ENCODE measurements around the gene EPG5. TPM values are rescaled to one million over a fixed set of nuclear protein-coding genes. Genes with fewer than 3 reads are reported as not detected.
"Not testable (repeated sequence)": the region's sequence is repeated elsewhere in the genome, so short reads cannot be mapped to it uniquely, and the experiment has no call there.

EPG5 gene
- total and polyA plus RNA-seq, 3 experiments from 2014 or later: 4.0 to 18.1 (median 17.7) TPM

DNA sequence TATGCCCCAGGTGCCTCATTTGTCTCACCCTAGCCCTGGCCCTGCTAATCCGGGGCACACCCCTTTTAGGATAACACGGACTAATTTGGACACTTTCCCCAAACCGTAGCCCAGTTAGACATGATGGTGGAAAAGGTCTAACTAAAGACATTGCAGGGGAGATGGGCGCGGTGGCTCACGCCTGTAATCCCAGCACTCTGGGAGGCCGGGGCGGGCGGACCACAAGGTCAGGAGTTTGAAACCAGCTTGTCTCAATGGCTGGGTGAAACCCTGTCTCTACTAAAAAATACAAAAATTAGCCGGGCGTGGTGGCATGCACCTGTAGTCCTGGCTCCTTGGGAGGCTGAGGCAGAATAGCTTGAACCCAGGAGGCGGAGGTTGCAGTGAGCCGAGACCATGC is 118.5 kb downstream of the EPG5 start:
- H3K4me3 ChIP-seq (ENCODE audit: low read length); DNase-seq; H3K4me1 Mint-ChIP-seq; H3K36me3 ChIP-seq (ENCODE audit: insufficient read depth, low read length); H3K27ac ChIP-seq (ENCODE audit: low read depth, low read length); H3K27me3 ChIP-seq (ENCODE audit: insufficient read depth, low read length, poor library complexity, severe bottlenecking); POLR2A ChIA-PET; H3K9me3 Mint-ChIP-seq; H3K4me1 ChIP-seq (ENCODE audit: insufficient read depth, low read length); H3K27me3 Mint-ChIP-seq; H3K9me3 ChIP-seq (ENCODE audit: low read length); CTCF ChIA-PET: not testable (repeated sequence)
- H3K36me3 Mint-ChIP-seq: peaks cover 0 to 43% (median 23%) of the 10 kb centered on the region in 3 donors
- peak overlapping the region in 1 of 7 donors; percentile 30 for H3K4me3 Mint-ChIP-seq
- H3K27ac Mint-ChIP-seq: peak overlapping the region in 1 of 8 donors; percentile 41

DNA sequence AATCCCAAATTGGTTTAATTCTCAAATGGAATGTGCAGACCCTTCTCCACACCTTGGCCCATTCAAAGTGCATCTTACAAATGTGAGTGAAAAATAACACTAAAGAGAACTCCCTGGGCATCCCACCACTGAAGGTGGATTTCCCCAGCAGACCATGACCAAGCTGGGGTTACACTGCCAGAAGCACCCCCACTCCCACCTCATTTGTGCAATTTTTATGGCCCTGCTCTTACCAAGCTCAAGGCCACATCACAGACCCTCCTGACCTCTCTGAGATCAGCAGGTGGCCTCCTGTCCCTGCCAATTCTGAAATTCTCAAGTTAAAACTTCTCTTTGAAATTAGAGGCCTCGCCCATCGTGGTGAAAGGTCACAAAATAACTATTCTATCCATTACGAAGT is 120.0 kb downstream of the EPG5 start:
- H3K4me3 Mint-ChIP-seq: no peak overlapping the region
- CTCF ChIA-PET: interaction anchor here (0.9 kb wide), 1 partner anchor 181 kb away, joined by 3 read pairs; no protein-coding TSS in a partner anchor
- peak overlapping the region in 5 of 8 donors; percentile 18 to 74 (median 56) for H3K27ac Mint-ChIP-seq
- Histone ChIP-seq H3K4me3 (ENCODE audit: low read length) (no peak overlapping the region), H3K27ac (ENCODE audit: low read depth, low read length) (no peak overlapping the region), H3K4me1 (ENCODE audit: insufficient read depth, low read length) (no peaks in the 10 kb centered on the region), H3K36me3 (ENCODE audit: insufficient read depth, low read length) (no peaks in the 10 kb centered on the region), H3K27me3 (ENCODE audit: insufficient read depth, low read length, poor library complexity, severe bottlenecking) (no peaks in the 10 kb centered on the region), H3K9me3 (ENCODE audit: low read length) (no peaks in the 10 kb centered on the region)
- peaks cover 0 to 4% (median 3%) of the 10 kb centered on the region in 3 donors for H3K4me1 Mint-ChIP-seq
- H3K9me3 Mint-ChIP-seq: no peaks in the 10 kb centered on the region
- peaks cover 0 to 28% (median 17%) of the 10 kb centered on the region in 3 donors for H3K36me3 Mint-ChIP-seq
- POLR2A ChIA-PET: no interaction called here
- no peak for DNase-seq
- H3K27me3 Mint-ChIP-seq: no peaks in the 10 kb centered on the region

DNA sequence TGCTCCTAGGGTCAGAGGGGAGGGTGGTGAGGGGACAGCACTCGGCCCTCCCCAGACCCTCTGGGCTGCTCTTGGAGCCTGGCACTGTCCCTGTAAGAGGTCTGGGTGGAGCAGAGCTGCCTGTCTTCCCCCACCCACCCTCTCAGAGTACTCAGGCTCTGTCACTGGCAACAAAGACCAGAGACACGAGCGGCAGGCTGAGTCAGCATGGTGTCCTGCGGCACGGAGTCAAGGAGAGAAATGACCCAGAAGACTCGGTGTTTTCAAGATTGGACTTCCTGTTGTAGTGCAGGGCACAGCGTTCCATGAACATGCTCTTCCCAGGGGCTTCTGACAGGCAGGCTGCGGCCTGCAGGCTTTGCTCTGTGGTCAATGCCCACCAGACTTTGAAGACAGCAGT is 121.7 kb downstream of the EPG5 start:
- no peak overlapping the region for H3K27ac ChIP-seq (ENCODE audit: low read depth, low read length)
- no peaks in the 10 kb centered on the region for H3K4me1 ChIP-seq (ENCODE audit: insufficient read depth, low read length)
- H3K27me3 ChIP-seq (ENCODE audit: insufficient read depth, low read length, poor library complexity, severe bottlenecking): no peaks in the 10 kb centered on the region
- H3K4me3 ChIP-seq (ENCODE audit: low read length): no peak overlapping the region
- H3K36me3 ChIP-seq (ENCODE audit: insufficient read depth, low read length): no peaks in the 10 kb centered on the region
- H3K27ac Mint-ChIP-seq: peak overlapping the region in 1 of 8 donors; percentile 44
- no peaks in the 10 kb centered on the region for H3K9me3 ChIP-seq (ENCODE audit: low read length)
- H3K27me3 Mint-ChIP-seq: peaks cover 0 to 2% of the 10 kb centered on the region in 2 donors
- CTCF ChIA-PET: no interaction called here
- H3K4me1 Mint-ChIP-seq: peaks cover 0 to 4% (median 3%) of the 10 kb centered on the region in 3 donors
- H3K4me3 Mint-ChIP-seq: no peak overlapping the region
- POLR2A ChIA-PET: no interaction called here
- DNase-seq: no peak
- H3K9me3 Mint-ChIP-seq: no peaks in the 10 kb centered on the region
- H3K36me3 Mint-ChIP-seq: peaks cover 0 to 12% (median 7%) of the 10 kb centered on the region in 3 donors

DNA sequence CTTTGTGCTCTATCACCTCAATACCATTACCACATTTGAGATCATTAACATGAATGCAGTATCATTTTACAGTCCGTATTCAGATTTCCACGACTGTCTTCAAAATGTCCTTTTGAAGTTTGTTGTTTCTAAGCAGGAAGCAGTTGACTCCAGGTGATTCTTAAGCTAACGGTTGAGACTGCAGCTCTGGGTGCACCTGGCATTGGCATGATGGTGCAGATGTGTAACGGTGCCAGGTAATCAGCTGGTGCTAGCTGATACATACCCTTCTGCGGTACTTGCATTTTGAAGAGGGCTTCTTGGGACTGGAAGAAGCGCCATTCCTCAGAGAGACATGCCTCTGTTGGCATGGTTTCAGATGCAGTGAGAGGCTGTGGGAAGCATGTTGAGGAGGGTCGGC is 122.2 kb downstream of the EPG5 start:
- Mint-ChIP-seq H3K4me3 (peak overlapping the region in 1 of 7 donors; percentile 19), H3K4me1 (peaks cover 0 to 3% (median 2%) of the 10 kb centered on the region in 3 donors), H3K9me3 (no peaks in the 10 kb centered on the region), H3K27ac (peak overlapping the region in 1 of 8 donors; percentile 25), H3K36me3 (peaks cover 0 to 7% (median 5%) of the 10 kb centered on the region in 3 donors), H3K27me3 (peaks cover 0 to 3% of the 10 kb centered on the region in 2 donors)
- no peaks in the 10 kb centered on the region for H3K27me3 ChIP-seq (ENCODE audit: insufficient read depth, low read length, poor library complexity, severe bottlenecking)
- H3K36me3 ChIP-seq (ENCODE audit: insufficient read depth, low read length): no peaks in the 10 kb centered on the region
- no peak for DNase-seq
- H3K27ac ChIP-seq (ENCODE audit: low read depth, low read length): no peak overlapping the region
- POLR2A ChIA-PET: interaction anchor here (0.6 kb wide), 1 partner anchor 102 kb away, joined by 3 read pairs; no protein-coding TSS in a partner anchor
- no peaks in the 10 kb centered on the region for H3K4me1 ChIP-seq (ENCODE audit: insufficient read depth, low read length)
- H3K9me3 ChIP-seq (ENCODE audit: low read length): no peaks in the 10 kb centered on the region
- H3K4me3 ChIP-seq (ENCODE audit: low read length): no peak overlapping the region
- CTCF ChIA-PET: interaction anchor here (0.8 kb wide), 1 partner anchor 35 kb away, joined by 4 read pairs; no protein-coding TSS in a partner anchor

DNA sequence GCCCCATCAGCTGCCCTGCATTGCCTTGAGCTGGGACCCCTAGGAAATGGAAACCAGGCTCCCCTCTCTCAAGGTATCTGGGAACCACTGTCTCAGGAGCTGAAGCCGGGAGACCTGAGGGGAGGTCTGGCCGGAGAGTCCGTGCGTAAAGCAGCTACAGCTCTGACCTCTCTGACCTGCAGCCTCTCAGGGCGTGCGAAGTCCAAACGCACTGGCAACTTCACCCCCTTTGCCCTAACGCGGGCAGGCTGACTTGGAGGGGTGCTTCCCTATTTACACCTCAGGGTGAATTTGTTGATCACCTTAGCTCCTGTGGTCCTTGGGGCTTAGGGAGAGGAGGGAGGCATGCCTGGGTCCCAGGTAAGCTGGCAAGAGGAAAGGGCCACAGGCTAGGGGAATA is 124.1 kb downstream of the EPG5 start:
- Mint-ChIP-seq H3K27ac (peak overlapping the region in 1 of 8 donors; percentile 39), H3K4me1 (peaks cover 5 to 16% (median 12%) of the 10 kb centered on the region in 3 donors), H3K36me3 (peaks cover 0 to 2% (median 0%) of the 10 kb centered on the region in 3 donors), H3K4me3 (no peak overlapping the region), H3K27me3 (peaks cover 16% of the 10 kb centered on the region in 2 donors), H3K9me3 (no peaks in the 10 kb centered on the region)
- H3K27ac ChIP-seq (ENCODE audit: low read depth, low read length): no peak overlapping the region
- H3K4me3 ChIP-seq (ENCODE audit: low read length): no peak overlapping the region
- POLR2A ChIA-PET: no interaction called here
- H3K27me3 ChIP-seq (ENCODE audit: insufficient read depth, low read length, poor library complexity, severe bottlenecking): peaks cover 5% of the 10 kb centered on the region
- no peaks in the 10 kb centered on the region for H3K9me3 ChIP-seq (ENCODE audit: low read length)
- CTCF ChIA-PET: no interaction called here
- H3K4me1 ChIP-seq (ENCODE audit: insufficient read depth, low read length): peaks cover 5% of the 10 kb centered on the region
- DNase-seq: no peak
- no peaks in the 10 kb centered on the region for H3K36me3 ChIP-seq (ENCODE audit: insufficient read depth, low read length)

DNA sequence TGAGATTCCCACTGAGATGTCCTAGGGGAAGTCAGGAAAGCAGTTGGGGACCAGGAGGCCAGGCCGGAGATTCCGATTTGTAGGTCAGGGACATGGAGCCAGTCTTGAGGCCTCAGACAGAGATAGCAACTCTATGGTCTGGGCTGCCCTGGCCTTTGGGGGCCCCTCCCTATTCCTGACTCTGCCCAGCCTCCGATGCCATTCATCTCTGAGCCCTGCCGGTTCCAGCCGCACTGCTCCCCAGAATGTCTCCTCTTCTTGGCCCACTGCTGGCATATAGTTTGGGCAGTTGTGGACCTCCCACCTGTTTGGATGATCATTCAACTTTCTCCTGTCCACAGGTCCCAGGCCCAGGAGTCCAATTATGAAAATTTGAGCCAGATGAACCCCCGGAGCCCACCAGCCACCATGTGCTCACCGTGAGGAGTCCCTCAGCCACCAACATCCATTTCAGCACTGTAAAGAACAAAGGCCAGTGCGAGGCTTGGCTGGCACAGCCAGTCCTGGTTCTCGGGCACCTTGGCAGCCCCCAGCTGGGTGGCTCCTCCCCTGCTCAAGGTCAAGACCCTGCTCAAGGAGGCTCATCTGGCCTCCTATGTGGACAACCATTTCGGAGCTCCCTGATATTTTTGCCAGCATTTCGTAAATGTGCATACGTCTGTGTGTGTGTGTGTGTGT is 125.2 kb downstream of the EPG5 start:
- peaks cover 8% of the 10 kb centered on the region for H3K27me3 ChIP-seq (ENCODE audit: insufficient read depth, low read length, poor library complexity, severe bottlenecking)
- H3K4me1 Mint-ChIP-seq: peaks cover 6 to 21% (median 13%) of the 10 kb centered on the region in 3 donors
- no peaks in the 10 kb centered on the region for H3K36me3 ChIP-seq (ENCODE audit: insufficient read depth, low read length)
- no peak overlapping the region for H3K27ac Mint-ChIP-seq
- CTCF ChIA-PET: interaction anchor here (1.6 kb wide), 1 partner anchor 176 kb away, joined by 3 read pairs; no protein-coding TSS in a partner anchor
- H3K9me3 Mint-ChIP-seq: no peaks in the 10 kb centered on the region
- H3K4me3 ChIP-seq (ENCODE audit: low read length): no peak overlapping the region
- POLR2A ChIA-PET: no interaction called here
- no peaks in the 10 kb centered on the region for H3K9me3 ChIP-seq (ENCODE audit: low read length)
- H3K27me3 Mint-ChIP-seq: peaks cover 20% of the 10 kb centered on the region in 2 donors
- H3K36me3 Mint-ChIP-seq: peaks cover 0 to 2% (median 0%) of the 10 kb centered on the region in 3 donors
- H3K27ac ChIP-seq (ENCODE audit: low read depth, low read length): no peak overlapping the region
- no peak for DNase-seq
- no peak overlapping the region for H3K4me3 Mint-ChIP-seq
- peaks cover 7% of the 10 kb centered on the region for H3K4me1 ChIP-seq (ENCODE audit: insufficient read depth, low read length)

DNA sequence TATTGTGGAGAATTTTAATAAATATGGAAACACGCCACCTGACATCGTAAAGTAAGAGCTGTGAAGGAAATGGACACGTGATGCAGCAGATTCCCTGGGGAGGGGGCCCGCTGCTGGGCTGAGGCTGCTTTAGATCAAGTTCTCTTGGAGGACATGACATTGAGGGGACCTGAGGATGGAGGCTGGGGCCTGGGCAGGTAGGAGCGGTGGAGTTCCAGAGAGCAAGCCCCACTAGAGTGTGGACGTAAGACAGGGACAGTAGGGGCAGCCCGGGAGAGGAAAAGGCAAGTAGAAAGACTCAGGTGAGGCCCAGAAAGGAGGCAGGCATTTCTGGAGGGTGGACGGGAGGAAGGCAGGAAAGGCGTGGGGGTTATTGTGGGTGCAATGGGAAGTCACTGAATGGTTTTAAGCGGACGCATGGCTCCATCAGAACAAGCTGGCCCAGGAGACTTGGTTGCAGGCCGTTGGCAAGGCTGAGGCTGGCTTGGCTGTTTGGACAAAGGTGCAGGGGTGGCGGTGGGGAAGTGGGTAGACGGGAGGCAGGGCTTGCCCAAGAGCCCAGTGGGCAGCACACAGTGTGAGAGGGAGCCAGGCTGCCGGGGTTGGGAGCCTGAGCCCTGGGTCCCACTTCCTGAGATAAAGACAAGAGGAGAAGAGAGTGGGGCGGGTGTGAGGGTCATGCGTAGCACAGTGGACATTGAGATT is 125.9 kb downstream of the EPG5 start:
- Mint-ChIP-seq H3K27me3 (peaks cover 26% of the 10 kb centered on the region in 2 donors), H3K9me3 (no peaks in the 10 kb centered on the region), H3K27ac (peak overlapping the region in 1 of 8 donors; percentile 31), H3K4me1 (peaks cover 6 to 22% (median 15%) of the 10 kb centered on the region in 3 donors), H3K36me3 (peaks cover 0 to 2% (median 0%) of the 10 kb centered on the region in 3 donors), H3K4me3 (no peak overlapping the region)
- H3K4me1 ChIP-seq (ENCODE audit: insufficient read depth, low read length): peaks cover 7% of the 10 kb centered on the region
- ChIA-PET CTCF (interaction anchor here (1.6 kb wide), 1 partner anchor 176 kb away, joined by 3 read pairs; no protein-coding TSS in a partner anchor), POLR2A (no interaction called here)
- H3K27me3 ChIP-seq (ENCODE audit: insufficient read depth, low read length, poor library complexity, severe bottlenecking): peaks cover 8% of the 10 kb centered on the region
- H3K36me3 ChIP-seq (ENCODE audit: insufficient read depth, low read length): no peaks in the 10 kb centered on the region
- H3K4me3 ChIP-seq (ENCODE audit: low read length): no peak overlapping the region
- no peaks in the 10 kb centered on the region for H3K9me3 ChIP-seq (ENCODE audit: low read length)
- H3K27ac ChIP-seq (ENCODE audit: low read depth, low read length): no peak overlapping the region
- DNase-seq: no peak

Data from CD8-positive, alpha-beta memory T cell (primary cell).